H1 (cell line): ENCODE measurements around the gene NEDD4L. TPM values are rescaled to one million over a fixed set of nuclear protein-coding genes. Genes with fewer than 3 reads are reported as not detected.

Experiments
- BRCA1 ChIP-seq: IDR thresholded peaks from 2 replicates; pipeline ENCODE4 v1.6.1; 2012; ENCODE audit warnings: low read depth, low read length, improper control_type of control experiment
- CBX5 ChIP-seq: fragments of 300-800, 300-1000 bp; sonication (generic); IDR thresholded peaks from 2 replicates; pipeline ENCODE4 v1.7.1; 2016; ENCODE audit warnings: antibody characterized with exemption, low read length, low read depth
- CEBPB ChIP-seq: IDR thresholded peaks from 2 replicates; pipeline ENCODE4 v1.6.1; 2012; ENCODE audit warnings: low read depth, low read length
- CHD1 ChIP-seq: IDR thresholded peaks from 2 replicates; pipeline ENCODE4 v1.6.1; 2012; ENCODE audit warnings: low read depth, low read length, improper control_type of control experiment
- EZH2 ChIP-seq: fragments of 200-600 bp; sonication (generic); IDR thresholded peaks from 2 replicates; pipeline ENCODE4 v1.7.1; 2012; ENCODE audit warnings: low read depth, mild to moderate bottlenecking, moderate library complexity, low read length, inconsistent platforms; ENCODE audit not compliant: severe bottlenecking
- YY1 ChIP-seq: IDR thresholded peaks from 2 replicates; pipeline ENCODE4 v1.6.1; 2011; ENCODE audit warnings: low read depth, mild to moderate bottlenecking, low read length
- polyA plus RNA-seq, 7 experiments: library from polyadenylated mRNA; depleted of rRNA in 3 of 7; stranded (reverse) in 5 of 7; unstranded in 2 of 7; fragments of >200 nt in 5 of 7; fragments of 200-250 nt in 2 of 7; gene quantifications; 1 replicate in 5 of 7; 2 replicates in 1 of 7; 4 replicates in 1 of 7; pipeline versions ENCODE4 v1.2.1 to v1.2.3, GENCODE V29; 2011 to 2013; ENCODE audit warnings: missing spikeins in 2 of 7, mixed read lengths in 2 of 7
- total RNA-seq: library from RNA; stranded (reverse); fragmentation: NEBNext Ultra II Directional; extraction: Animal tissue kit (Norgen Biotek cat#: 25700); gene quantifications from 2 replicates; pipeline ENCODE4 v1.2.1, GENCODE V29; 2021
- TF ChIP-seq, protein P1 (sequence below): fragments of 300-600 bp; sonication (generic); IDR thresholded peaks from 2 replicates; pipeline ENCODE4 v1.7.1; 2012; ENCODE audit warnings: low read length, moderate library complexity, mild to moderate bottlenecking, inconsistent platforms; ENCODE audit not compliant: insufficient replicate concordance
- TF ChIP-seq, protein P2 (sequence below): IDR thresholded peaks from 2 replicates; pipeline ENCODE4 v1.6.1; 2012; ENCODE audit warnings: inconsistent platforms

Gene NEDD4L
- total and polyA plus RNA-seq, 2 of the 8 experiments (the other 6 are each of a cell fraction or from before 2014, with no cell fraction given): 37.3 to 69.8 TPM

DNA sequence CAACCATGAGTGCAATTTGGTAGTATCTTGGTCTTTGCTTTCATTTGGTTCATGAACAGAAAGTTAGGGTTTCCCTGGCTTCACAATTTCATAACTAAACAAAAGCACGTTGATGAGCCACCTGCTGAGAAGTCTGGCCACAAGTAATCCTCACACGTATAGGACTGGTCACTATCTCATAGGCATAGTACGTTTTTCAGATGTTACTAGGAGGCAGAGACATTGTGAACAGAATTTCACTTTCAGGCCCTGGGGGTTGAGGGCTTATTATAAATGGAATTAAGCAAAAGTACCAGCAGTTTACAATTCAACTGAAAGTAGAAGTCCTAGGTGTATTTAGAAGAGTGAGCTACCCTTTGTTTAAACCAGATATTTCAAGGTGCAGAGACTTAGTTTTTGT is 307.8 kb downstream of the NEDD4L start (continued):
- TF ChIP-seq, protein P1, sequence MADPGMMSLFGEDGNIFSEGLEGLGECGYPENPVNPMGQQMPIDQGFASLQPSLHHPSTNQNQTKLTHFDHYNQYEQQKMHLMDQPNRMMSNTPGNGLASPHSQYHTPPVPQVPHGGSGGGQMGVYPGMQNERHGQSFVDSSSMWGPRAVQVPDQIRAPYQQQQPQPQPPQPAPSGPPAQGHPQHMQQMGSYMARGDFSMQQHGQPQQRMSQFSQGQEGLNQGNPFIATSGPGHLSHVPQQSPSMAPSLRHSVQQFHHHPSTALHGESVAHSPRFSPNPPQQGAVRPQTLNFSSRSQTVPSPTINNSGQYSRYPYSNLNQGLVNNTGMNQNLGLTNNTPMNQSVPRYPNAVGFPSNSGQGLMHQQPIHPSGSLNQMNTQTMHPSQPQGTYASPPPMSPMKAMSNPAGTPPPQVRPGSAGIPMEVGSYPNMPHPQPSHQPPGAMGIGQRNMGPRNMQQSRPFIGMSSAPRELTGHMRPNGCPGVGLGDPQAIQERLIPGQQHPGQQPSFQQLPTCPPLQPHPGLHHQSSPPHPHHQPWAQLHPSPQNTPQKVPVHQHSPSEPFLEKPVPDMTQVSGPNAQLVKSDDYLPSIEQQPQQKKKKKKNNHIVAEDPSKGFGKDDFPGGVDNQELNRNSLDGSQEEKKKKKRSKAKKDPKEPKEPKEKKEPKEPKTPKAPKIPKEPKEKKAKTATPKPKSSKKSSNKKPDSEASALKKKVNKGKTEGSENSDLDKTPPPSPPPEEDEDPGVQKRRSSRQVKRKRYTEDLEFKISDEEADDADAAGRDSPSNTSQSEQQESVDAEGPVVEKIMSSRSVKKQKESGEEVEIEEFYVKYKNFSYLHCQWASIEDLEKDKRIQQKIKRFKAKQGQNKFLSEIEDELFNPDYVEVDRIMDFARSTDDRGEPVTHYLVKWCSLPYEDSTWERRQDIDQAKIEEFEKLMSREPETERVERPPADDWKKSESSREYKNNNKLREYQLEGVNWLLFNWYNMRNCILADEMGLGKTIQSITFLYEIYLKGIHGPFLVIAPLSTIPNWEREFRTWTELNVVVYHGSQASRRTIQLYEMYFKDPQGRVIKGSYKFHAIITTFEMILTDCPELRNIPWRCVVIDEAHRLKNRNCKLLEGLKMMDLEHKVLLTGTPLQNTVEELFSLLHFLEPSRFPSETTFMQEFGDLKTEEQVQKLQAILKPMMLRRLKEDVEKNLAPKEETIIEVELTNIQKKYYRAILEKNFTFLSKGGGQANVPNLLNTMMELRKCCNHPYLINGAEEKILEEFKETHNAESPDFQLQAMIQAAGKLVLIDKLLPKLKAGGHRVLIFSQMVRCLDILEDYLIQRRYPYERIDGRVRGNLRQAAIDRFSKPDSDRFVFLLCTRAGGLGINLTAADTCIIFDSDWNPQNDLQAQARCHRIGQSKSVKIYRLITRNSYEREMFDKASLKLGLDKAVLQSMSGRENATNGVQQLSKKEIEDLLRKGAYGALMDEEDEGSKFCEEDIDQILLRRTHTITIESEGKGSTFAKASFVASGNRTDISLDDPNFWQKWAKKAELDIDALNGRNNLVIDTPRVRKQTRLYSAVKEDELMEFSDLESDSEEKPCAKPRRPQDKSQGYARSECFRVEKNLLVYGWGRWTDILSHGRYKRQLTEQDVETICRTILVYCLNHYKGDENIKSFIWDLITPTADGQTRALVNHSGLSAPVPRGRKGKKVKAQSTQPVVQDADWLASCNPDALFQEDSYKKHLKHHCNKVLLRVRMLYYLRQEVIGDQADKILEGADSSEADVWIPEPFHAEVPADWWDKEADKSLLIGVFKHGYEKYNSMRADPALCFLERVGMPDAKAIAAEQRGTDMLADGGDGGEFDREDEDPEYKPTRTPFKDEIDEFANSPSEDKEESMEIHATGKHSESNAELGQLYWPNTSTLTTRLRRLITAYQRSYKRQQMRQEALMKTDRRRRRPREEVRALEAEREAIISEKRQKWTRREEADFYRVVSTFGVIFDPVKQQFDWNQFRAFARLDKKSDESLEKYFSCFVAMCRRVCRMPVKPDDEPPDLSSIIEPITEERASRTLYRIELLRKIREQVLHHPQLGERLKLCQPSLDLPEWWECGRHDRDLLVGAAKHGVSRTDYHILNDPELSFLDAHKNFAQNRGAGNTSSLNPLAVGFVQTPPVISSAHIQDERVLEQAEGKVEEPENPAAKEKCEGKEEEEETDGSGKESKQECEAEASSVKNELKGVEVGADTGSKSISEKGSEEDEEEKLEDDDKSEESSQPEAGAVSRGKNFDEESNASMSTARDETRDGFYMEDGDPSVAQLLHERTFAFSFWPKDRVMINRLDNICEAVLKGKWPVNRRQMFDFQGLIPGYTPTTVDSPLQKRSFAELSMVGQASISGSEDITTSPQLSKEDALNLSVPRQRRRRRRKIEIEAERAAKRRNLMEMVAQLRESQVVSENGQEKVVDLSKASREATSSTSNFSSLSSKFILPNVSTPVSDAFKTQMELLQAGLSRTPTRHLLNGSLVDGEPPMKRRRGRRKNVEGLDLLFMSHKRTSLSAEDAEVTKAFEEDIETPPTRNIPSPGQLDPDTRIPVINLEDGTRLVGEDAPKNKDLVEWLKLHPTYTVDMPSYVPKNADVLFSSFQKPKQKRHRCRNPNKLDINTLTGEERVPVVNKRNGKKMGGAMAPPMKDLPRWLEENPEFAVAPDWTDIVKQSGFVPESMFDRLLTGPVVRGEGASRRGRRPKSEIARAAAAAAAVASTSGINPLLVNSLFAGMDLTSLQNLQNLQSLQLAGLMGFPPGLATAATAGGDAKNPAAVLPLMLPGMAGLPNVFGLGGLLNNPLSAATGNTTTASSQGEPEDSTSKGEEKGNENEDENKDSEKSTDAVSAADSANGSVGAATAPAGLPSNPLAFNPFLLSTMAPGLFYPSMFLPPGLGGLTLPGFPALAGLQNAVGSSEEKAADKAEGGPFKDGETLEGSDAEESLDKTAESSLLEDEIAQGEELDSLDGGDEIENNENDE: no peak
- no peak for TF ChIP-seq CEBPB
- TF ChIP-seq CHD1: no peak
- no peak for TF ChIP-seq BRCA1
- TF ChIP-seq, protein P2, sequence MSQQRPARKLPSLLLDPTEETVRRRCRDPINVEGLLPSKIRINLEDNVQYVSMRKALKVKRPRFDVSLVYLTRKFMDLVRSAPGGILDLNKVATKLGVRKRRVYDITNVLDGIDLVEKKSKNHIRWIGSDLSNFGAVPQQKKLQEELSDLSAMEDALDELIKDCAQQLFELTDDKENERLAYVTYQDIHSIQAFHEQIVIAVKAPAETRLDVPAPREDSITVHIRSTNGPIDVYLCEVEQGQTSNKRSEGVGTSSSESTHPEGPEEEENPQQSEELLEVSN: no peak
- no peak for TF ChIP-seq CBX5
- TF ChIP-seq EZH2: no peak
- no peak for TF ChIP-seq YY1
- TF ChIP-seq, all 59 proteins: peak for 0
